SH-SY5Y (cell line): ENCODE results near the gene TFE3.

Experiments used
- GATA2 ChIP-seq: IDR thresholded peaks from 2 replicates; pipeline ENCODE4 v1.6.1; 2011; ENCODE audit warnings: mild to moderate bottlenecking, low read depth, low read length
- GATA3 ChIP-seq: IDR thresholded peaks from 2 replicates; pipeline ENCODE4 v1.6.1; 2011; ENCODE audit warnings: low read depth, mild to moderate bottlenecking, low read length, moderate library complexity

GRCh38 chrX:49089553-49089952 is 46.4 kb upstream of the TFE3 start:
- TF ChIP-seq GATA2, result no peak
- TF ChIP-seq GATA3, result no peak
